ENCODE measurements around the gene FOXF1. TPM values are rescaled to one million over a fixed set of nuclear protein-coding genes. Genes with fewer than 3 reads are reported as not detected.

FOXF1 gene
- total and polyA plus RNA-seq, 2 donors from 2014 or later, result 0.57 to 0.67 TPM

- FAIRE-seq (no peak), DNase-seq (peak in 4 of 5 donors; percentile 63 to 87 (median 72))
- Histone ChIP-seq H3K9me3 (ENCODE audit: control insufficient read depth in 2 of 3, insufficient read depth in 1 of 3, low read length in 3 of 3) (no peaks in the 10 kb centered on the region), H3K27me3 (ENCODE audit: control insufficient read depth, insufficient read depth, low read length) (peaks cover 60% of the 10 kb centered on the region), H3K9ac (ENCODE audit: low read length in 3 of 3) (peak overlapping the region in 1 of 3 donors; percentile 51), H3K27ac (ENCODE audit: low read depth in 2 of 2, low read length in 2 of 2) (peak overlapping the region; percentile 76 to 77), H3K36me3 (ENCODE audit: control insufficient read depth in 2 of 3, insufficient read depth in 3 of 3, low read length in 3 of 3) (no peaks in the 10 kb centered on the region), H3K4me1 (ENCODE audit: control insufficient read depth in 2 of 3, insufficient read depth in 2 of 3, low read depth in 1 of 3, low read length in 3 of 3) (peaks cover 0 to 15% (median 0%) of the 10 kb centered on the region in 3 donors), H3K4me3 (ENCODE audit: low read length in 3 of 3) (peak overlapping the region; percentile 16 to 60 (median 48))
- intact Hi-C loops (cut with DNase I), result loop anchor here (10.0 kb wide), 1 partner anchor 174 kb away; no protein-coding TSS in a partner anchor
- no peak for TF ChIP-seq CTCF (IDR thresholded peaks at IDR 0.05; ENCODE audit: borderline replicate concordance, extremely low read depth, insufficient read depth)
Measured at GRCh38 chr16:86508947-86509758, 1.2 kb upstream of the FOXF1 start.

GRCh38 chr16:86509759-86510464 is 415 bp upstream of the FOXF1 start:
- Histone ChIP-seq H3K9me3 (ENCODE audit: control insufficient read depth in 2 of 3, insufficient read depth in 1 of 3, low read length in 3 of 3) (no peaks in the 10 kb centered on the region), H3K9ac (ENCODE audit: low read length in 3 of 3) (peak overlapping the region in 1 of 3 donors; percentile 26), H3K4me1 (ENCODE audit: control insufficient read depth in 2 of 3, insufficient read depth in 2 of 3, low read depth in 1 of 3, low read length in 3 of 3) (peaks cover 0 to 13% (median 0%) of the 10 kb centered on the region in 3 donors), H3K27ac (ENCODE audit: low read depth in 2 of 2, low read length in 2 of 2) (peak overlapping the region; percentile 74 to 77), H3K36me3 (ENCODE audit: control insufficient read depth in 2 of 3, insufficient read depth in 3 of 3, low read length in 3 of 3) (no peaks in the 10 kb centered on the region), H3K27me3 (ENCODE audit: control insufficient read depth, insufficient read depth, low read length) (peaks cover 60% of the 10 kb centered on the region), H3K4me3 (ENCODE audit: low read length in 3 of 3) (peak overlapping the region in 1 of 3 donors; percentile 60)
- TF ChIP-seq CTCF (IDR thresholded peaks at IDR 0.05; ENCODE audit: borderline replicate concordance, extremely low read depth, insufficient read depth), result no peak
- intact Hi-C loops (cut with DNase I), result loop anchor here (10.0 kb wide), 2 partner anchors 175 to 695 kb away; no protein-coding TSS in a partner anchor
- peak; percentile 57 to 83 (median 72) for DNase-seq
- FAIRE-seq, result no peak

GRCh38 chr16:86511317-86512161 is 1.2 kb downstream of the FOXF1 start:
- no peak for FAIRE-seq
- Histone ChIP-seq H3K9me3 (ENCODE audit: control insufficient read depth in 2 of 3, insufficient read depth in 1 of 3, low read length in 3 of 3) (no peaks in the 10 kb centered on the region), H3K27ac (ENCODE audit: low read depth in 2 of 2, low read length in 2 of 2) (peak overlapping the region in 1 of 2 donors; percentile 6), H3K9ac (ENCODE audit: low read length in 3 of 3) (no peak overlapping the region), H3K27me3 (ENCODE audit: control insufficient read depth, insufficient read depth, low read length) (peaks cover 59% of the 10 kb centered on the region), H3K4me3 (ENCODE audit: low read length in 3 of 3) (no peak overlapping the region), H3K4me1 (ENCODE audit: control insufficient read depth in 2 of 3, insufficient read depth in 2 of 3, low read depth in 1 of 3, low read length in 3 of 3) (peaks cover 0 to 13% (median 0%) of the 10 kb centered on the region in 3 donors), H3K36me3 (ENCODE audit: control insufficient read depth in 2 of 3, insufficient read depth in 3 of 3, low read length in 3 of 3) (no peaks in the 10 kb centered on the region)
- peak in 2 of 5 donors; percentile 48 to 70 for DNase-seq
- no peak for TF ChIP-seq CTCF (IDR thresholded peaks at IDR 0.05; ENCODE audit: borderline replicate concordance, extremely low read depth, insufficient read depth)
- intact Hi-C loops (cut with DNase I), result loop anchor here (10.0 kb wide), 1 partner anchor 697 kb away; no protein-coding TSS in a partner anchor

Data from kidney (tissue), 14 donors.